Lower lobe of right lung (tissue), 2 donors: ENCODE results near the gene FAM110A. TPM values are rescaled to one million over a fixed set of nuclear protein-coding genes. Genes with fewer than 3 reads are reported as not detected.
"Not testable (repeated sequence)": the region's sequence is repeated elsewhere in the genome, so short reads cannot be mapped to it uniquely, and the experiment has no call there.

Experiments
- ATAC-seq, 2 donors: fragments of 200-7000 bp; cut with Tn5 transposase; one replicate each; pipeline ENCODE4 v1.9.1; 2020 to 2022; ENCODE audit warnings: mild to moderate bottlenecking in 2 of 2, moderate library complexity in 2 of 2
- DNase-seq: peaks from one replicate; pipeline ENCODE4 v3.0.0-alpha.2; 2020
- H3K27ac ChIP-seq: fragments of 200-600 bp; one replicate; pipeline ENCODE4 v1.8.0; 2022
- H3K27me3 ChIP-seq: fragments of 200-600 bp; one replicate; pipeline ENCODE4 v1.8.0; 2022; ENCODE audit warnings: low read depth
- H3K36me3 ChIP-seq: fragments of 200-600 bp; one replicate; pipeline ENCODE4 v1.8.0; 2022; ENCODE audit warnings: mild to moderate bottlenecking
- H3K4me1 ChIP-seq: fragments of 200-600 bp; one replicate; pipeline ENCODE4 v1.8.0; 2022
- H3K4me3 ChIP-seq: fragments of 200-600 bp; one replicate; pipeline ENCODE4 v1.8.0; 2022; ENCODE audit warnings: mild to moderate bottlenecking
- H3K9me3 ChIP-seq: fragments of 200-600 bp; one replicate; pipeline ENCODE4 v1.8.0; 2022
- CTCF ChIP-seq: fragments of 200-600 bp; IDR thresholded peaks from one replicate; pipeline ENCODE4 v1.8.0; 2022; ENCODE audit warnings: antibody characterized with exemption, mild to moderate bottlenecking
- intact Hi-C: fragments of 100-400 bp; cut with DNase I; formaldehyde crosslinking; loops from one replicate; pipeline ENCODE4 v1.11.0; 2022
- long read RNA-seq: library from polyadenylated mRNA; unstranded; transcript quantifications from one replicate; pipeline ENCODE4 v2.0.0, GENCODE V29; 2021
- total RNA-seq: library from RNA; stranded (reverse); fragmentation: NEBNext Ultra II Directional; extraction: Animal tissue kit (Norgen Biotek cat#: 25700); gene quantifications from one replicate; pipeline ENCODE4 v1.2.1, GENCODE V29; 2021
- donor health status: DM: no; HTN: yes; CAD: no; lungs with severe emphysema.

FAM110A gene
- total RNA-seq: 21.4 TPM
- long read RNA-seq, transcript FAM110A-206 (2 exons, 1,614 nt): minor isoform, 9 of 41 reads
- long read RNA-seq, transcript FAM110A-204 (2 exons, 1,809 nt): major isoform, 16 of 41 reads
- long read RNA-seq, partial matches to known transcripts: 13 of 41 reads
- long read RNA-seq, other reads (novel, unspliced or antisense): 1 of 41 reads

GRCh38 chr20:833450-834150 is at the start of gene FAM110A:
FAM110A (plus strand) TSS chr20:833715; CDS start chr20:844805, 11,090 bp downstream.
- TF ChIP-seq CTCF: no peak
- H3K27ac ChIP-seq: peak within 1 kb of the TSS; percentile 95

DNA sequence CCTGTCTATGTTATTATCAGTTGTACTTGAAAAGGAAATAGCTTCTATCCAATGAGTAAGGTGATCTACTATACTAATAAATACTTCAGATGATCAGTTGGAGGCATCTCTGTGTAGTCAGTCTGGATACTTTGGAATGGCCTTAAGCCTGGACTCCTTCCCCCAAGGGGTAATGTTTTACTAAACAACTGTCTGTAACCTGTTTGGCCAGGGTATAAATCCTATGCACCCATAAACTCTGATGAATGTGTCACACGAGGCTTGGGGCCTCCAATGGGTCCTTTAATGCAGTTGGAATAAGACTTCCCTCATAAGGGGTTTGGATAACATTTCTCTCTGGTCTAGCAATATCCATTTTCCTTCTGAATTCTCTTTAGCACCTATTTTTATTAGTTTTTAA is 45.7 kb upstream of the FAM110A start:
- intact Hi-C loops: no loop called here
- no peak overlapping the region for H3K4me3 ChIP-seq
- H3K27ac ChIP-seq: no peak overlapping the region
- H3K9me3 ChIP-seq: no peaks in the 10 kb centered on the region
- ATAC-seq: no peak
- no peaks in the 10 kb centered on the region for H3K4me1 ChIP-seq
- DNase-seq: no peak
- no peak for TF ChIP-seq CTCF
- no peaks in the 10 kb centered on the region for H3K36me3 ChIP-seq
- H3K27me3 ChIP-seq: peaks cover 10% of the 10 kb centered on the region

More at GRCh38 chr20:833450-834150, at the start of gene FAM110A:
- intact Hi-C loops: no loop called here
- ATAC-seq (peak; percentile 98 to 99), DNase-seq (peak; percentile 98)
- no peaks in the 10 kb centered on the region for H3K9me3 ChIP-seq
- peak within 1 kb of the TSS; percentile 98 for H3K4me3 ChIP-seq
- H3K27me3 ChIP-seq: no peaks in the 10 kb centered on the region
- H3K4me1 ChIP-seq: peaks cover 75% of the 10 kb centered on the region
- H3K36me3 ChIP-seq: no peaks in the 10 kb centered on the region

- Histone ChIP-seq H3K27ac (no peak overlapping the region), H3K9me3 (no peaks in the 10 kb centered on the region), H3K27me3 (peaks cover 10% of the 10 kb centered on the region), H3K36me3 (no peaks in the 10 kb centered on the region), H3K4me3 (no peak overlapping the region), H3K4me1 (no peaks in the 10 kb centered on the region)
- ATAC-seq (no peak), DNase-seq (no peak)
- TF ChIP-seq CTCF: no peak
- intact Hi-C loops: no loop called here
Measured at GRCh38 chr20:791056-791455, 42.5 kb upstream of the FAM110A start.

- TF ChIP-seq CTCF: no peak
- H3K4me1 ChIP-seq: no peaks in the 10 kb centered on the region
- intact Hi-C loops: no loop called here
- DNase-seq (no peak), ATAC-seq (no peak)
- H3K9me3 ChIP-seq: no peaks in the 10 kb centered on the region
- no peak overlapping the region for H3K4me3 ChIP-seq
- H3K27ac ChIP-seq: no peak overlapping the region
- no peaks in the 10 kb centered on the region for H3K36me3 ChIP-seq
- peaks cover 10% of the 10 kb centered on the region for H3K27me3 ChIP-seq
Measured at GRCh38 chr20:792248-792647, 41.3 kb upstream of the FAM110A start.

DNA sequence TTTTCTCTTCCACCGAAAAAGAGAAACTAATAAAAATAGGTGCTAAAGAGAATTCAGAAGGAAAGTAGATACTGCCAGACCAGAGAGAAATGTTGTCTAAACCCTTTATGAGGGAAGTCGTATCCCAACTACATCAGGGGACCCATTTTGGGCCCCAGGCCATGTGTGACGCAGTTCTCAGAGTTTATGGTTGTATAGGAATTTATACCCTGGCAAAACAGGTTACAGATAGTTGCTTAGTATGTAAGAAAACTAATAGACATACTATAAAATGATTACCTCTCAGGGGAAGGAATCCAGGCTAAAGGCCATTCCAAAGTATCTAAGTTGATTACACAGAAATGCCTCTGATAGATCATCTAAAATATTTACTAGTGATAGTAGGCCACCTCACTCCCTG is 36.6 kb upstream of the FAM110A start:
- H3K4me3 ChIP-seq: no peak overlapping the region
- no peak for TF ChIP-seq CTCF
- intact Hi-C loops: no loop called here
- no peaks in the 10 kb centered on the region for H3K4me1 ChIP-seq
- H3K36me3 ChIP-seq: no peaks in the 10 kb centered on the region
- DNase-seq (no peak), ATAC-seq (no peak)
- H3K27ac ChIP-seq: no peak overlapping the region
- H3K9me3 ChIP-seq: no peaks in the 10 kb centered on the region
- peaks cover 10% of the 10 kb centered on the region for H3K27me3 ChIP-seq

DNA sequence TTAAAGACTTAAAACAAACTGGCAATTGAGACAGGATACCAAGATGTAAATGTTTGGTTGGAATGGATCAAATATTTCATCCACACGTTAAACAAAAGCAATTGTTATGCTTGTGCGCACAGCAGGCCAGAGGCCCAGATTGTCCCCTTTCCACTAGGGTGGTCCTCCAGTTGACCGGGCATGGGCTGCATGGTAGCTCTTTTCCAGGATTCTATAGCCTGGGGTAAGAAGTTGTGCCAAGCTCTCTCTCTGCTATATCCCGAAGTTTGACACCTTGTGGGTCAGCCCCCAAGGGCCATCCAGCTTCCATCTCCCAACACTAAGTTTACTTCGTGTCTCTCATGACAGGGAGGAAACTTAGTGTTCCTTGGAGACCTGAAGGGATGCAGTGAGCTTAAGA is 34.8 kb upstream of the FAM110A start:
- H3K27ac ChIP-seq, H3K36me3 ChIP-seq, H3K4me1 ChIP-seq, ATAC-seq, DNase-seq, H3K4me3 ChIP-seq, intact Hi-C loops, H3K27me3 ChIP-seq, H3K9me3 ChIP-seq: not testable (repeated sequence)

GRCh38 chr20:800026-800425 is 33.5 kb upstream of the FAM110A start:
- H3K4me3 ChIP-seq, H3K36me3 ChIP-seq, H3K4me1 ChIP-seq, H3K27me3 ChIP-seq, ATAC-seq, DNase-seq, H3K9me3 ChIP-seq, H3K27ac ChIP-seq, intact Hi-C loops: not testable (repeated sequence)
